Left colon (tissue), 2 donors: ENCODE results near the gene GOT2. TPM values are rescaled to one million over a fixed set of nuclear protein-coding genes. Genes with fewer than 3 reads are reported as not detected.
"Not testable (repeated sequence)": the region's sequence is repeated elsewhere in the genome, so short reads cannot be mapped to it uniquely, and the experiment has no call there.

Experiments used
- ATAC-seq: fragments of 200-7000 bp; cut with Tn5 transposase; one replicate; pipeline ENCODE4 v1.9.1; 2020; ENCODE audit warnings: mild to moderate bottlenecking, moderate library complexity
- DNase-seq, 2 donors: peaks; one replicate each; pipeline ENCODE4 v3.0.0-alpha.2; 2020
- intact Hi-C, 2 donors: fragments of 100-400 bp; cut with DNase I in 1 of 2; cut with micrococcal nuclease in 1 of 2; formaldehyde crosslinking; loops; one replicate each; pipeline versions ENCODE4 v1.11.2 to v1.14.0; 2022; cut with DNase I, micrococcal nuclease
- long read RNA-seq: library from polyadenylated mRNA; unstranded; transcript quantifications from one replicate; pipeline ENCODE4 v2.0.0, GENCODE V29; 2021
- total RNA-seq, 2 donors: library from RNA; stranded (reverse); fragmentation: NEBNext Ultra II Directional; extraction: Animal tissue kit (Norgen Biotek cat#: 25700); gene quantifications; one replicate each; pipeline ENCODE4 v1.2.1, GENCODE V29; 2021
- donor health status: DM: no; HTN: no; CAD: no.
- donor health status: DM: yes; HTN: yes; CAD: no.

GOT2 gene
- 100 to 1,000 TPM in 1 of 2 donors, 10 to 100 TPM in 1; 96.3 to 130 TPM for total RNA-seq
- long read RNA-seq, transcript GOT2-201 (10 exons, 2,462 nt): major isoform, 187 of 228 reads
- long read RNA-seq, partial matches to known transcripts: 33 of 228 reads
- long read RNA-seq, other reads (novel, unspliced or antisense): 8 of 228 reads

DNA sequence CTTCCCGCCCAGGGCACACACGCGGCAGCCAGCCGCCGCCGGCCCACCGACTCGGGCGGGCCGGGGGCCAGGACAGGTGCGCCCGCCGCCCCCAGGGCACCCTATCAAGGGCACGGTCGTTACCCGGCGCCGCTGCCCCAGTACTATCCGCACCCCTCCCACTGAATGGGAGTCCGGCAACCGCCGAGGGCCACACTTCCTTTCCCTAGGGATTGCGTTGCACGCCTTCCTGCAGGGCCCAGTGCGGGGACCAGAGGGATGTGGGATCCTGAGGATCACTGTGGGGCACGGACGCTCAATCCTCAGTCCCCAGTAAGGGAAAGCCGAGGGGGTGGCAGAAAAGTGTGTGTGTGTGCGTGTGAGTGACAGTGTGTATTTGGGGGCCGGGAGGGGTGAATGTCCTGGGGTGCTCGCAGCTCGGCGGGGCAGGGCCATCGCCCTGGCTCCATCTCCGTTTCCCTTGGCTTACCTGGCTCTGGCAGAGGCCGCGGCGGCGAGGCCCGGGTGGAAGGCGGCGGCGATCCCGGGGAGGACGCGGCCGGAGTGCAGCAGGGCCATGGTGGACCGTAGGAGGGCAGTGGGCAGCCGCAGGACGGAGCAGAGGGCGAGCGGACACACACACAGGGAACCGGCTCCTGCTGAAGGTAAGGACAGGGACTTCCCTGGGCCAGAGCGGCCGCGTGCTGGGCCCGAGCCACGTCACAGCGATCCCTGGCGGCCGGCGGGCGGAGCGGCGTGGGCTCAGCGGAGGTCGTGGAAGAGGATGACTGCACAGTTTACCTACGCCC is at the start of gene GOT2:
Gene GOT2 (minus strand): TSS at position 646 of the 788 bp plus-strand sequence. CDS start 88 bp downstream, at position 558.
- intact Hi-C loops: loop anchor here in 1 of 2 donors (5.0 kb wide), 1 partner anchor 107 kb away; the partner anchor contains the start of gene CNOT1
- DNase-seq (peak; percentile 79 to 86), ATAC-seq (peak; percentile 93)

DNA sequence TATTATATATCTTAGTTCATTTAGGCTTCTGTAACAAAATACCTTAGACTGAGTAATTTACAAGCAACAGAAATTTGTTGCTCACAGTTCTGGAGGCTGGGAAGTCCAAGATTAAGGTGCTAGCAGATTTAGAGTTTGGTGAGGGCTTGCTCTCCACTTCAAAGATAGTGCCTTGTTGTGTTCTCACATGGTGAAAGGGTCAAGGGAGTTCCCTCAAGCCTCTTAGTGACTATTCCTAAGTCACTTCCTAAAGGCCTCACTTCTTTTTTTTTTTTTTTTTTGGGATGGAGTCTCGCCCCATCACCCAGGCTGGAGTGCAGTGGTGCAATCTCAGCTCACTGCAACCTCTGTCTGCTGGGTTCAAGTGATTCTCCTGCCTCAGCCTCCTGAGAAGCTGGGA is 45.2 kb upstream of the GOT2 start:
- DNase-seq, intact Hi-C loops, ATAC-seq: not testable (repeated sequence)

GRCh38 chr16:58773870-58774269 is 39.8 kb upstream of the GOT2 start:
- no peak for ATAC-seq
- no peak for DNase-seq
- intact Hi-C loops: no loop called here

GRCh38 chr16:58768145-58768544 is 34.0 kb upstream of the GOT2 start:
- ATAC-seq: no peak
- intact Hi-C loops: no loop called here
- DNase-seq: no peak

DNA sequence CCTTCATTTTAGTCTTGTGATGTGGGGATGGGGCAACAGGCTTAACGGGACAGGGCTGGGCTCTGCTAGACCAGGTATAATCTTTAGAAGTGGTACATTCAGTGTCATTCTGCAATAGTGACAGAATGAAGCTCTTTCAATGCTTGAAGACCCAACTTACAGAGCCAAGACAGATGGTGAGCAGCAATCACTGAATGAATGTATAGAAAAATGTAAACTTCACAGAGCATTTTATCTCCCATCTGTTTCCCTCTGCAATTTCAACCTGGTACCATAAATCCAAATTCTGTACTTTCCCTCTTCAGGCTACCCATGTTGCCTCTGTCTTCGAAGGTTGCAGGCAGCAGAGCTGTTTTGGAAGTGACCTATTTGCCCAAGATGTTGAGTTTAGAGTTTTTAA is 33.5 kb upstream of the GOT2 start:
- no peak for ATAC-seq
- intact Hi-C loops: no loop called here
- no peak for DNase-seq

GRCh38 chr16:58756650-58757332 is 22.7 kb upstream of the GOT2 start:
- ATAC-seq (peak; percentile 44), DNase-seq (no peak)
- intact Hi-C loops: no loop called here

GRCh38 chr16:58755989-58756649 is 22.0 kb upstream of the GOT2 start:
- ATAC-seq: peak; percentile 99
- peak; percentile 65 to 86 for DNase-seq
- intact Hi-C loops: no loop called here

DNA sequence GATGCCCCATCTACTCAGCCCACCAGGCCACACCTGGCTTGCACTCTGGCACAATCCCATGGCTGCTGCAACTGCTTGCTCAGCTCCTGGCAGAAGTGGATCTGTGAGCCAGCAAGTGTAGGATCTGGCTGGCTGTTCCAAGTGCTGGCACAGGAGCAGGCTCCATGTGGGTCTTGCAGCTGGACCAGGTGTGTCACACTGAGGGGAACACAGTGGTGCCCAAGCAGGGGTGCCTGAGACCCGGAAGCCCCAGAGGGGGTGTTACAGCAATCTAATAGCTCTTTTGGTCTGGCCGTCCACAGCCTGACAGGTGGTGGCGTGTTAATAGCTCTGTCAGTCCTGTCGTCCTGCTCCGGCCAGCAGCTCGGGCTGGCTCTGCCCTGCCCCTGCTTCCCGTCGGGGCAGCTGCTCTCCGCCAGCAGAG is 19.6 kb upstream of the GOT2 start:
- ATAC-seq: no peak
- no peak for DNase-seq
- intact Hi-C loops: no loop called here

DNA sequence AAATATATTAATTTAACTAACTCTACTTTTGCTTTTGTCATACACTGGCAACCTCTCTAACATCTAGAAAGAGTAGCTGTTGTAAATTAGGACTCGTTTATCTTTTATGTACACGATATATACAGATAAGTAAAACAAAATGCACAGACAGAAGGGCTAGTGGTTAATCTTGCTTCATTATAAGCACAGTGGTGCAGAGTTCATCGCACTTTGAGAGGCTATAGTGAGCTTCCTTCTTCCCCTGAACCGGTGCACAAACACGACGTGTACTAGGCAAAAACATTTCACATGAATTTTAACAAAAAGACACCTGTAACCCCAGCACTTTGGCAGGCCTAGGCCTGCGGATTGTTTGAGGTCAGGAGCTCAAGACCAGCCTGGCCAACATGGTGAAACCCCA is 10.4 kb upstream of the GOT2 start:
- DNase-seq: no peak
- intact Hi-C loops: no loop called here
- no peak for ATAC-seq

DNA sequence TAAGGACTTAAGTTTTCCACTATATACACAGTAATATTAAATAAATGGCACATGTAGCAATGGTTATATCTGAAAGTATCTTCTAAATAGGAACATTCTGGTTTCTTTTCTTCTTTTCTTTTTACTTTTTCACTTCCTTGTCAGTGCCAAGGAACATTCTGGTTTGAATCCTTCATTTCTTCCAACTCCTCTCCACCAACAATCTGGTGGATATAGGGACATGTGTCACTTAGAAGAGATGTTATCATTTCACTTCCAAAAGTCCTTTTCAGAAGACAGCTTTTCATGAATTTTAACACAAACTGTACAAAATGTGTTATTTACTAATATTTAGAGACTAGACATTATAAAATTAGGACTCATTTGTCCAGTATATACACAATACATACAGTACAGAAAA is 7.9 kb upstream of the GOT2 start:
- intact Hi-C loops: no loop called here
- DNase-seq (no peak), ATAC-seq (no peak)

GRCh38 chr16:58741166-58741565 is 7.0 kb upstream of the GOT2 start:
- intact Hi-C loops: no loop called here
- ATAC-seq (peak; percentile 96), DNase-seq (no peak)

GRCh38 chr16:58738672-58739296 is 4.7 kb upstream of the GOT2 start:
- ATAC-seq: no peak
- intact Hi-C loops: no loop called here

DNA sequence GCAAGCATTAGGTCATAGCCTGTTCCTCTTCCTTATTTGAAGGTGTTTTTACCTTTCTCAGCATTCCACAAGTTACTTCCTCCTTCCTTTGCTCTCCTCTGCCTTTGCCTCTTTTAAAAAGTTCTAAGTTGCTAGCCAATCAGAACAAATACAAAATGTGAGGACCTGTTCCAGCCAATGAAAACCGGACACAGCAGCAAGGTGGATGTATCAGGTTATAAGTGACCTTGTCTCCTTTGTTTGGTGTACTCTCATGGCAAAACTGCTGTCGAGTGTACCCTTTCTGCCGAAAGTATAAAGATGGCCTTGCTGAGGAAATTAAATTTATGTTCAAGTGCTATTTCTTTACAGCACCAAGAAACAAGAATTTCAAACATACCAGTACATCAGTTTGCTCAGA is 2.2 kb upstream of the GOT2 start:
- DNase-seq, ATAC-seq, intact Hi-C loops: not testable (repeated sequence)

More at GRCh38 chr16:58738672-58739296, 4.7 kb upstream of the GOT2 start:
- DNase-seq: no peak

GRCh38 chr16:58734459-58734787 is 307 bp upstream of the GOT2 start:
- intact Hi-C loops: loop anchor here in 1 of 2 donors (5.0 kb wide), 1 partner anchor 107 kb away; the partner anchor contains the start of gene CNOT1
- ATAC-seq (no peak), DNase-seq (no peak)

DNA sequence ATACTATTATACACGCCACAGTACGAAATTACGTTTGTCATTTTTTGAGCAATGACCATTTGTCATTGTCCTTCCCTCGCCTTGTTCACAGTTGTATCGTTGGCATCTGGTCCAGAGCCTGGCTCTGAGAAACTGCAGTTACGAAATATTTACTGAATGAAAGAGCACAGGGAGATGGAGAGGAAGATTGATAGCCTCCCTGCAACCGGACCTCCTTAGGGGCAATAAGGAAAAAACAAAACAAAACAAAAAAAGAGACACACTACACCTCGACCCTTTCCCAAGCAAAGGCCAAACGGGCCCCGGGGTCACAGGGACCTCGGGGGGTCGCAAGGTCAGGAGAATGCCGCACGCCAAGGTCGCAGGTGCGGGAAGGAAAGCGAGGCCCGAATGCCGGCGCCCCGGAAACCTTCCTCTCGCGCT is 857 bp downstream of the GOT2 start:
- DNase-seq: no peak
- peak; percentile 17 for ATAC-seq
- intact Hi-C loops: loop anchor here in 1 of 2 donors (5.0 kb wide), 1 partner anchor 106 kb away; the partner anchor contains the start of gene CNOT1

GRCh38 chr16:58732545-58733247 is 1.4 kb downstream of the GOT2 start:
- intact Hi-C loops: loop anchor here in 1 of 2 donors (5.0 kb wide), 1 partner anchor 105 kb away; the partner anchor contains the start of gene CNOT1

GRCh38 chr16:58730724-58731370 is 3.3 kb downstream of the GOT2 start:
- intact Hi-C loops: loop anchor here in 1 of 2 donors (5.0 kb wide), 1 partner anchor 104 kb away; the partner anchor contains the start of gene CNOT1
- DNase-seq (no peak), ATAC-seq (no peak)

More at GRCh38 chr16:58732545-58733247, 1.4 kb downstream of the GOT2 start:
- DNase-seq: no peak
- ATAC-seq: no peak
